H1 (cell line): ENCODE measurements around the gene NINJ2. TPM values are rescaled to one million over a fixed set of nuclear protein-coding genes. Genes with fewer than 3 reads are reported as not detected.

Source experiments
- CTCF ChIA-PET: fragments of 300-600 bp; sonication (Branson Sonifier 250); formaldehyde crosslinking; loops from one replicate; lab custom pipeline; 2021; ENCODE audit not compliant: partially characterized antibody; lab: Charles Lee
- POLR2A ChIA-PET: fragments of 300-600 bp; sonication (Branson Sonifier 250); formaldehyde crosslinking; loops from one replicate; lab custom pipeline; 2021; ENCODE audit warnings: inconsistent platforms; ENCODE audit not compliant: partially characterized antibody; lab: Charles Lee
- DNase-seq, 2 experiments: peaks; one replicate each; pipeline versions ENCODE4 v3.0.0 to v3.0.0-alpha.2; 2010 to 2022; ENCODE audit warnings: low spot score in 2 of 2, low read depth in 1 of 2, mixed read lengths in 1 of 2
- FAIRE-seq: peaks from 2 replicates; lab custom pipeline; 2011; peaks lifted over from hg19 to GRCh38; lab: Jason Lieb, UNC
- H2AFZ ChIP-seq: 2 replicates; pipeline ENCODE4 v1.8.1; 2012; ENCODE audit warnings: low read length, inconsistent platforms
- H2AK5ac ChIP-seq: 2 replicates; pipeline ENCODE4 v1.6.1; 2013; ENCODE audit warnings: low read depth, low read length
- H2BK120ac ChIP-seq: replicated peaks from 2 replicates; pipeline ENCODE3; 2013; ENCODE audit warnings: low read depth, low read length, inconsistent platforms
- H2BK12ac ChIP-seq: 2 replicates; pipeline ENCODE4 v1.6.1; 2013; ENCODE audit warnings: low read depth, low read length
- H2BK15ac ChIP-seq: 2 replicates; pipeline ENCODE4 v1.6.1; 2013; ENCODE audit warnings: low read length
- H2BK20ac ChIP-seq: 2 replicates; pipeline ENCODE4 v1.6.1; 2013; ENCODE audit warnings: low read length
- H2BK5ac ChIP-seq: 2 replicates; pipeline ENCODE4 v1.6.1; 2013; ENCODE audit warnings: low read depth, low read length
- H3K14ac ChIP-seq: 2 replicates; pipeline ENCODE4 v1.6.1; 2013; ENCODE audit warnings: inconsistent platforms; ENCODE audit not compliant: insufficient read length
- H3K18ac ChIP-seq: 2 replicates; pipeline ENCODE4 v1.6.1; 2013; ENCODE audit warnings: low read length; ENCODE audit errors: extremely low read depth
- H3K23ac ChIP-seq: 2 replicates; pipeline ENCODE4 v1.6.1; 2013; ENCODE audit warnings: inconsistent platforms; ENCODE audit not compliant: insufficient read length
- H3K23me2 ChIP-seq: 2 replicates; pipeline ENCODE4 v1.6.1; 2013; ENCODE audit warnings: low read depth, low read length
- H3K27ac ChIP-seq: 2 replicates; pipeline ENCODE4 v1.6.1; 2011; ENCODE audit warnings: low read depth, low read length, inconsistent platforms
- H3K27me3 ChIP-seq, 4 experiments: replicated peaks in 1 of 4; 1 replicate in 1 of 4; 2 replicates in 3 of 4; pipeline versions ENCODE4 v1.6.1 to v1.8.1; 2011 to 2013; ENCODE audit warnings: low read length in 3 of 4, mild to moderate bottlenecking in 3 of 4, inconsistent platforms in 2 of 4, mixed read lengths in 2 of 4, moderate library complexity in 1 of 4; ENCODE audit not compliant: control insufficient read depth in 3 of 4, insufficient read depth in 3 of 4; ENCODE audit errors: extremely low read depth in 1 of 4
- H3K36me3 ChIP-seq, 4 experiments: 2 replicates each; pipeline versions ENCODE4 v1.6.1 to v1.8.1; 2011 to 2013; ENCODE audit warnings: mild to moderate bottlenecking in 4 of 4, low read length in 3 of 4, moderate library complexity in 2 of 4, control low read depth in 1 of 4, inconsistent platforms in 1 of 4; ENCODE audit not compliant: insufficient read depth in 4 of 4, control insufficient read depth in 2 of 4
- H3K4ac ChIP-seq: replicated peaks from 2 replicates; pipeline ENCODE3; 2013; ENCODE audit warnings: low read length, low read depth, mixed read lengths, inconsistent platforms; ENCODE audit not compliant: insufficient read length
- H3K4me1 ChIP-seq, 4 experiments: replicated peaks in 1 of 4; 1 replicate in 1 of 4; 2 replicates in 3 of 4; pipeline versions ENCODE4 v1.6.1 to v1.8.1; 2011 to 2013; ENCODE audit warnings: low read length in 3 of 4, inconsistent platforms in 2 of 4, mixed read lengths in 1 of 4; ENCODE audit not compliant: insufficient read depth in 4 of 4, control insufficient read depth in 3 of 4
- H3K4me2 ChIP-seq, 2 experiments: 2 replicates each; pipeline versions ENCODE4 v1.6.1 to v1.8.1; 2011 to 2013; ENCODE audit warnings: low read depth in 2 of 2, low read length in 2 of 2, control low read depth in 1 of 2, inconsistent platforms in 1 of 2, mild to moderate bottlenecking in 1 of 2; ENCODE audit not compliant: insufficient read depth in 1 of 2
- H3K4me3 ChIP-seq, 4 experiments: fragments of 200-600, 300-600 bp in 1 of 4; sonication (generic), shearing (Covaris generic), sonication (Bioruptor Twin) in 1 of 4; 2 replicates each; pipeline versions ENCODE4 v1.5.1 to v1.8.1; 2011 to 2016; ENCODE audit warnings: low read length in 4 of 4, low read depth in 3 of 4, control low read depth in 2 of 4, inconsistent platforms in 2 of 4, mild to moderate bottlenecking in 2 of 4, mixed read lengths in 1 of 4, moderate library complexity in 1 of 4; ENCODE audit not compliant: insufficient read depth in 2 of 4; ENCODE audit errors: extremely low read depth in 1 of 4
- H3K56ac ChIP-seq: replicated peaks from 2 replicates; pipeline ENCODE3; 2013; ENCODE audit warnings: low read depth, mild to moderate bottlenecking, mixed read lengths, low read length, inconsistent platforms; ENCODE audit not compliant: insufficient read length
- H3K79me1 ChIP-seq: 2 replicates; pipeline ENCODE4 v1.6.1; 2013; ENCODE audit warnings: low read depth, low read length, control low read depth
- H3K79me2 ChIP-seq, 2 experiments: 2 replicates each; pipeline versions ENCODE4 v1.6.1 to v1.8.1; 2012 to 2013; ENCODE audit warnings: low read length in 2 of 2, mild to moderate bottlenecking in 2 of 2, inconsistent platforms in 1 of 2; ENCODE audit not compliant: insufficient read depth in 2 of 2, control insufficient read depth in 1 of 2
- H3K9ac ChIP-seq, 4 experiments: replicated peaks in 1 of 4; 1 replicate in 1 of 4; 2 replicates in 3 of 4; pipeline versions ENCODE4 v1.6.1 to v1.8.1; 2011 to 2013; ENCODE audit warnings: low read depth in 3 of 4, low read length in 3 of 4, control low read depth in 2 of 4, mild to moderate bottlenecking in 2 of 4, moderate library complexity in 2 of 4, inconsistent platforms in 1 of 4; ENCODE audit errors: extremely low read depth in 1 of 4
- H3K9me3 ChIP-seq, 2 experiments: 2 replicates each; pipeline versions ENCODE4 v1.6.1 to v1.8.1; 2012 to 2013; ENCODE audit warnings: mild to moderate bottlenecking in 2 of 2, moderate library complexity in 2 of 2, control low read depth in 1 of 2, inconsistent platforms in 1 of 2, low read depth in 1 of 2, low read length in 1 of 2, mixed read lengths in 1 of 2; ENCODE audit not compliant: insufficient read depth in 2 of 2
- H4K20me1 ChIP-seq, 2 experiments: replicated peaks in 1 of 2; 2 replicates each; pipeline versions ENCODE3 to v1.8.1; 2011 to 2013; ENCODE audit warnings: inconsistent platforms in 2 of 2, low read length in 2 of 2, mild to moderate bottlenecking in 1 of 2; ENCODE audit not compliant: insufficient read depth in 2 of 2, control insufficient read depth in 1 of 2
- H4K5ac ChIP-seq: 2 replicates; pipeline ENCODE4 v1.6.1; 2013; ENCODE audit warnings: low read length, low read depth, mixed read lengths, inconsistent platforms; ENCODE audit not compliant: insufficient read length
- H4K8ac ChIP-seq: 2 replicates; pipeline ENCODE4 v1.8.0; 2013; ENCODE audit warnings: mild to moderate bottlenecking, moderate library complexity, low read length, inconsistent platforms; ENCODE audit not compliant: insufficient read depth; ENCODE audit errors: extremely low read depth
- H4K91ac ChIP-seq: replicated peaks from 2 replicates; pipeline ENCODE3; 2013; ENCODE audit warnings: low read length, mixed read lengths, inconsistent platforms; ENCODE audit not compliant: insufficient read length
- BACH1 ChIP-seq: IDR thresholded peaks from 2 replicates; pipeline ENCODE4 v1.6.1; 2012; ENCODE audit warnings: low read length, improper control_type of control experiment
- CEBPB ChIP-seq: IDR thresholded peaks from 2 replicates; pipeline ENCODE4 v1.6.1; 2012; ENCODE audit warnings: low read depth, low read length
- CREB1 ChIP-seq: IDR thresholded peaks from 2 replicates; pipeline ENCODE4 v1.6.1; 2012; ENCODE audit warnings: inconsistent platforms
- CTBP2 ChIP-seq: IDR thresholded peaks from 2 replicates; pipeline ENCODE4 v1.7.0; 2011; ENCODE audit warnings: borderline replicate concordance, mild to moderate bottlenecking, moderate library complexity, mixed read lengths, low read length; ENCODE audit not compliant: insufficient read depth, insufficient read length
- EP300 ChIP-seq, 2 experiments: IDR thresholded peaks; 1 replicate in 1 of 2; 2 replicates in 1 of 2; pipeline ENCODE4 v1.6.1; 2011 to 2012; ENCODE audit warnings: low read depth in 2 of 2, low read length in 2 of 2, mild to moderate bottlenecking in 2 of 2, borderline replicate concordance in 1 of 2, inconsistent platforms in 1 of 2, moderate library complexity in 1 of 2
- FOSL1 ChIP-seq: IDR thresholded peaks from 2 replicates; pipeline ENCODE4 v1.6.1; 2011; ENCODE audit warnings: mild to moderate bottlenecking, low read depth, low read length, moderate library complexity; ENCODE audit not compliant: insufficient read depth
- GTF2F1 ChIP-seq: IDR thresholded peaks from 2 replicates; pipeline ENCODE4 v1.6.1; 2012; ENCODE audit warnings: low read depth, low read length, improper control_type of control experiment, borderline replicate concordance
- KDM1A ChIP-seq: fragments of 200-600, 300-600 bp; sonication (generic); IDR thresholded peaks from 2 replicates; pipeline ENCODE4 v1.7.1; 2016; ENCODE audit warnings: mild to moderate bottlenecking, low read length, borderline replicate concordance
- MAFK ChIP-seq: IDR thresholded peaks from 2 replicates; pipeline ENCODE4 v1.6.1; 2012; ENCODE audit warnings: low read depth, mild to moderate bottlenecking, improper control_type of control experiment, low read length
- MAX ChIP-seq: IDR thresholded peaks from 2 replicates; pipeline ENCODE4 v1.6.1; 2012; ENCODE audit warnings: inconsistent platforms
- PHF8 ChIP-seq: fragments of 200-600 bp; sonication (generic); conservative IDR thresholded peaks from 2 replicates; pipeline ENCODE4 v1.7.1; 2012; ENCODE audit warnings: low read depth, mild to moderate bottlenecking, inconsistent platforms, low read length, moderate library complexity
- SP2 ChIP-seq: IDR thresholded peaks from 2 replicates; pipeline ENCODE4 v1.6.1; 2012; ENCODE audit warnings: mild to moderate bottlenecking, low read length, inconsistent platforms
- WGBS, 2 experiments: shearing (Covaris generic) in 1 of 2; methylation state at CpG; one replicate each; pipeline versions ENCODE4 v1.1.6 to v1.1.7; 2013 to 2015; ENCODE audit warnings: low lambda C conversion rate in 2 of 2, mixed read lengths in 2 of 2, inconsistent platforms in 1 of 2, low coverage in 1 of 2, missing lambda C conversion rate in 1 of 2; ENCODE audit not compliant: insufficient replicate concordance in 2 of 2, insufficient coverage in 1 of 2, insufficient read length in 1 of 2; ENCODE audit errors: extremely low coverage in 1 of 2, missing lambda C conversion rate in 1 of 2; 5-methylcytosine and 5-hydroxymethylcytosine counted together
- polyA plus RNA-seq, 7 experiments: library from polyadenylated mRNA; depleted of rRNA in 3 of 7; stranded (reverse) in 5 of 7; unstranded in 2 of 7; fragments of >200 nt in 5 of 7; fragments of 200-250 nt in 2 of 7; gene quantifications; 1 replicate in 5 of 7; 2 replicates in 1 of 7; 4 replicates in 1 of 7; pipeline versions ENCODE4 v1.2.1 to v1.2.3, GENCODE V29; 2011 to 2013; ENCODE audit warnings: missing spikeins in 2 of 7, mixed read lengths in 2 of 7
- total RNA-seq: library from RNA; stranded (reverse); fragmentation: NEBNext Ultra II Directional; extraction: Animal tissue kit (Norgen Biotek cat#: 25700); gene quantifications from 2 replicates; pipeline ENCODE4 v1.2.1, GENCODE V29; 2021

The NINJ2 gene
- total and polyA plus RNA-seq, 2 of the 8 experiments (the other 6 are each of a cell fraction or from before 2014, with no cell fraction given), result 1.4 TPM; not detected in 1

- Histone ChIP-seq H2BK120ac (no peak overlapping the region), H3K79me2 (no peaks in the 10 kb centered on the region), H3K4me1 (peaks cover 0 to 6% (median 2%) of the 10 kb centered on the region in 4 experiments; a peak in 5 of 7 replicates), H4K91ac (no peak overlapping the region), H3K23ac (peak overlapping the region; percentile 85), H3K27me3 (peaks cover 0 to 6% (median 5%) of the 10 kb centered on the region in 4 experiments; a peak in 6 of 7 replicates), H3K14ac (no peak overlapping the region), H4K20me1 (peaks cover 0 to 3% of the 10 kb centered on the region in 2 experiments), H4K5ac (no peak overlapping the region), H4K8ac (no peak overlapping the region; the same call in 1 of the 2 replicates), H3K27ac (no peak overlapping the region), H3K79me1 (no peaks in the 10 kb centered on the region; the same call in 1 of the 2 replicates), H2BK5ac (0 out of 2 replicates have a peak overlapping the region, but pooled peaks have one; percentile 44), H3K56ac (peak overlapping the region; percentile 77), H3K4ac (no peak overlapping the region), H3K4me3 (no peak overlapping the region), H2BK15ac (peak overlapping the region; percentile 77; the same call in 1 of the 2 replicates), H3K36me3 (no peaks in the 10 kb centered on the region), H3K9ac (no peak overlapping the region), H3K4me2 (no peak overlapping the region), H2AFZ (peak overlapping the region; percentile 71; the same call in 1 of the 2 replicates), H2BK12ac (no peak overlapping the region), H2BK20ac (no peak overlapping the region), H3K23me2 (peaks cover 4% of the 10 kb centered on the region; the same call in 1 of the 2 replicates), H3K9me3 (no peaks in the 10 kb centered on the region), H2AK5ac (no peak overlapping the region), H3K18ac (no peak overlapping the region)
- ChIA-PET POLR2A (interaction anchor here (1.1 kb wide), 1 partner anchor 10 kb away, joined by 4 read pairs; no protein-coding TSS in a partner anchor), CTCF (interaction anchor here (1.1 to 3.0 kb wide), 5 partner anchors 11 to 234 kb away, joined by 4 to 14 read pairs (median 7); no protein-coding TSS in a partner anchor)
- no peak for DNase-seq
- no peak for FAIRE-seq
- 84% methylated on average over 5 of the region's 5 CpGs; no CpG with 5 or more reads in 1 of the 2 experiments for WGBS, 2 experiments
- TF ChIP-seq MAFK, result no peak
- no peak for TF ChIP-seq PHF8
- TF ChIP-seq BACH1, result no peak
- TF ChIP-seq GTF2F1, result no peak
- no peak for TF ChIP-seq MAX
- TF ChIP-seq CTBP2, result no peak
- TF ChIP-seq EP300 (IDR thresholded peaks at IDR 0.05; ENCODE audit: borderline replicate concordance in 1 of 2, low read depth in 2 of 2, low read length in 2 of 2), result no peak
- no peak for TF ChIP-seq CEBPB
- no peak for TF ChIP-seq KDM1A
- TF ChIP-seq CREB1, result no peak
- TF ChIP-seq FOSL1, result no peak
- no peak for TF ChIP-seq SP2
Observed at GRCh38 chr12:581321-581720, 81.9 kb downstream of the NINJ2 start.
